GM21529 (cell line): Measurements from ENCODE around the gene SLC7A1.
"Not testable (repeated sequence)": the region's sequence is repeated elsewhere in the genome, so short reads cannot be mapped to it uniquely, and the experiment has no call there.

Source experiments
- ATAC-seq: cut with Tn5 transposase; IDR thresholded peaks from one replicate; pipeline ENCODE4 v1.9.1; 2021; ENCODE audit not compliant: unreplicated experiment

Gene SLC7A1

GRCh38 chr13:29595380-29596063 lies at the start of gene SLC7A1:
Gene SLC7A1 (minus strand): TSS chr13:29595688. CDS start chr13:29536188, 59,500 bp downstream.
- peak; percentile 85 for ATAC-seq

DNA sequence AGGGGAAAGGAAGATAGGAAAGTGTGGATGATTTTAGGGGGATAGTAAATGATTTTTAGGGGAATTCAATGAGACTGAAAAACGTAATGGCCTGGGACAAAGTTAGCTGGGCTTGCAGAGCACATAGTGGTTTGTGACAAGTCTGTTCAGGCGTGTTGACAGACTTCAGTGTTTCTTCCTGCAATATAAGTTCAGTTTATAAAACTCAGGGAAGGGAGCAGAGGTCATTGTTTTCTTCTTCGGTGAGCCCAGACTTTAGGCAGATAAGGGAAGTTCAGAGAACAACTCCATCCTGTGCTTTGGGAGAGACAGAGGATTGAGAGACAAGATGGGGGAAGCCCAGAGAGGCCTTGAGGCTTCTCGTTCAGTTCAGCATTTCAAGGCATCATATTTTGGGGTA lies 45.2 kb upstream of the SLC7A1 start:
- ATAC-seq = no peak

DNA sequence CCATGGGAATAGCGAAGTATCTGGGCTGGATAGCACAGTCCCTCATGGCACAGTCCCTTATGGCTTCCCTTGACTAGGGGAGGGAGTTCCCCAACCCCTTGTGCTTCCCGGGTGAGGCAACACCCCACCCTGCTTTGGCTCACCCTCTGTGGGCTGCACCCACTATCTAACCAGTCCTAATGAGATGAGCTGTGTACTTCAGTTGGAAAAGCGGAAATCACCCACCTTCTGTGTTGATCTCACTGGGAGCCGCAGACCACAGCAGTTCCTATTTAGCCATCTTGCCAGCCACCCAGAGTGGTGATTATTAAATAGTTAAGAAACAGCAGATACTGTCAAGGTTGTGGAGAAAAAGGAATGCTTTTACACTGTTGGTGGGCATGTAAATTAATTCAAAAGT lies 41.3 kb upstream of the SLC7A1 start:
- ATAC-seq = not testable (repeated sequence)

- ATAC-seq = no peak
These were observed 29.5 kb upstream of the SLC7A1 start for GRCh38 chr13:29624997-29625396.

DNA sequence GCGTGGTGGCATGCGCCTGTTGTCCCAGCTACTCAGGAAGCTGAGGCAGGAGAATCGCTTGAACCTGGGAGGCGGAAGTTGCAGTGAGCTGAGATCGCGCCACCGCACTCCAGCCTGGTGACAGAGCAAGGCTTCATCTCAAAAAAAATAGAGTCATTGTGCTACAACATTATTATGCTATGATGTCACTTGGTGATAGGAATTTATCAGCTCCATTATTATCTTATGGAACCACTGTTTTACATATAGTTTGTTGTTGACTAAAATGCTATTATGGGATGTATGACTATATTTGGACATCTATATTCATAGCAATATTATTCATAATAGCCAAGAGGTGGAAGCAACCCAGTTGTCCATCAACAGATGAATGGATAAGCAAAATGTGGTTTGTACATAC lies 26.4 kb upstream of the SLC7A1 start:
- no peak for ATAC-seq

DNA sequence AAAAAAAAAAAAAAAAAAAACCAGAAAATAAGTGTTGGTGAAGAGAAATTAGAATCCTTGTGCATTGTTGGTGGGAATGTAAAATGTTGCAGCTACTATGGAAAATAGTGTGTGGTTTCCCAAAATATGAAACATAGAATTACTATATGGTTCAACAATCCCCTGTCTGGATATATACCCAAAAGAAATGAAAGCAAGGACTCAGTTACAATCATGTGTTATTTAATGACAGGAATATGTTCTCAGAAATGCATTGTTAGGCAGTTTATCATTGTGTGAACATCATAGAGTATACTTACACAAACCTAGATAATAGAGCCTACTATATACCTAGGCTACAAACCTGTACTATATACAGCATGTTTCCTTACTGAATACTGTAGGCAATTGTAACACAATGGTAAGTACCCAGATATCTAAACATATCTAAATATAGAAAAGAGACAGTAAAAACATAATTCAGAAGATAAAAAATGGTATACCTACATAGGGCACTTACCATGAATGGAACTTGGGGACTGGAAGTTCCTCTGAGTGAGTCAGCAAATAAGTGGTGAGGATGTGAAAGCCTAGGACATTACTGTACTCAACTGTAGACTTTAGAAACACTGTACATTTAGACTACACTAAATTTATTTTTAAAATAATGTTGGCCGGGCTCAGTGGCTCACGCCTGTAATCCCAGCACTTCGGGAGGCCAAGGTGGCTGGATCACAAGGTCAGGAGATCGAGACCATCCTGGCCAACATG lies 25.7 kb upstream of the SLC7A1 start:
- ATAC-seq = no peak

DNA sequence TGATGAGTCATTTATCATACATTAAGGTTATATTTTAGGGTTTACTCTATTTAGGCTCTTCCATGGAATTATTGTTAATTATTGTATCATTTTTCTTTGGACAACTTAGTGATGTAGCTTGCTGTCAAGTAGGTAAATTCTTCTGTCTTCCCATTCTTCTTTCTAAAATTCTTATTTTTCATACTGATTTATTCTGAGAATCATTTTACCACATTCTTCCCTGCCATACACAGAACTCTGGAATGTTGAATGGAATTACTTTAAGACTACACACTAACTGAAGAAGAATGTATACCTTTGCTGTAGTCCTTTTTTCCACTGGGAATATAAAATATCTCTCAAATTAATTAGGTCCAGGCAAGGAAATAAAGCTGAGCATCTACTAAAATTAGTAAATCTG lies 24.5 kb upstream of the SLC7A1 start:
- no peak for ATAC-seq

- no peak for ATAC-seq
These were observed 17.6 kb upstream of the SLC7A1 start for GRCh38 chr13:29613101-29613500.

DNA sequence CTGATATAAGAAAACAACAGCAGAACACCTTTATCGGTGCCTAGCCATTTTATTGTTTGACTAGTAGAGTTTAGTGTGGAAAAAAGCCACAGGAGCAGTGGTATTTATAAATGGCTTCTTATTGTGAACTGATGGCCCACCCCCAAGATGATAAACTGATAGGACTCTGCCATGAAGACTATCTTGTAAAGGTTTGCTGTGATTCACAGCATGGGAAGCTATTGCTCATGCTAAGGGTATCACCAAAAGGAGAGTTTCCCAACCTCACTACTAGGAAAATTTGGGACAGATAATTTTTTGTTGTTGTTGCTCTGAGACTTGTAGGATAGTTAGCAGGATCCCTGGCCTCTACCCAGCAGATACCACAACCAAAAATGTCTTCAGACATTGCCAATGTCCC lies 12.0 kb upstream of the SLC7A1 start:
- no peak for ATAC-seq

- no peak for ATAC-seq
These were observed 10.5 kb upstream of the SLC7A1 start for GRCh38 chr13:29605860-29606526.

- no peak for ATAC-seq
These were observed 2.8 kb upstream of the SLC7A1 start for GRCh38 chr13:29598321-29598720.

- no peak for ATAC-seq
These were observed 2.2 kb upstream of the SLC7A1 start for GRCh38 chr13:29597706-29598105.

GRCh38 chr13:29597246-29597645 lies 1.8 kb upstream of the SLC7A1 start:
- no peak for ATAC-seq

DNA sequence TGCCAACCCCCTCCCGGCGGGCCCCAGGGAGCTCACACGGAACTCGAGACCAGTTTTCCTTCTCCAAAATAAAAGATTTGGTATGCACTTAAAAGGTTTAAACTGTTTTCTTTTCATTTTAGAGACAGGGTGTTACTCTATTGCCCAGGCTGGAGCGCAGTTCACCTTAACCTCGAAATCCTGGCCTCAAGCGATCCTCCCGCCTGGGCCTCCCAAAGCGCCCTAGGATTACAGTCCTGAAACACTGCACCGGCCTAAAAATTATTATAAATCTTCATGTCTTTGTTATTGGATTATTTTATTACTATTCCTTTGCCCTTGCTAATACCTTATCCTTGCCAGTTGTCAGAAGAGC lies 553 bp upstream of the SLC7A1 start:
- ATAC-seq = no peak

GRCh38 chr13:29594710-29595379 lies 643 bp downstream of the SLC7A1 start:
- ATAC-seq = peak; percentile 42

GRCh38 chr13:29594303-29594709 lies 1.2 kb downstream of the SLC7A1 start:
- ATAC-seq = peak; percentile 38

- no peak for ATAC-seq
These were observed 1.7 kb downstream of the SLC7A1 start for GRCh38 chr13:29593605-29594297.

GRCh38 chr13:29591310-29591709 lies 4.2 kb downstream of the SLC7A1 start:
- ATAC-seq = no peak

GRCh38 chr13:29589967-29590366 lies 5.5 kb downstream of the SLC7A1 start:
- no peak for ATAC-seq

- no peak for ATAC-seq
These were observed 6.3 kb downstream of the SLC7A1 start for GRCh38 chr13:29589234-29589633.

- ATAC-seq = no peak
These were observed 7.8 kb downstream of the SLC7A1 start for GRCh38 chr13:29587645-29588044.
